HG03108 (cell line): Measurements from ENCODE around the gene SLC22A4.

Experiments used
- ATAC-seq: cut with Tn5 transposase; IDR thresholded peaks from one replicate; pipeline ENCODE4 v1.9.1; 2021; ENCODE audit warnings: moderate library complexity; ENCODE audit not compliant: unreplicated experiment

Gene SLC22A4

DNA sequence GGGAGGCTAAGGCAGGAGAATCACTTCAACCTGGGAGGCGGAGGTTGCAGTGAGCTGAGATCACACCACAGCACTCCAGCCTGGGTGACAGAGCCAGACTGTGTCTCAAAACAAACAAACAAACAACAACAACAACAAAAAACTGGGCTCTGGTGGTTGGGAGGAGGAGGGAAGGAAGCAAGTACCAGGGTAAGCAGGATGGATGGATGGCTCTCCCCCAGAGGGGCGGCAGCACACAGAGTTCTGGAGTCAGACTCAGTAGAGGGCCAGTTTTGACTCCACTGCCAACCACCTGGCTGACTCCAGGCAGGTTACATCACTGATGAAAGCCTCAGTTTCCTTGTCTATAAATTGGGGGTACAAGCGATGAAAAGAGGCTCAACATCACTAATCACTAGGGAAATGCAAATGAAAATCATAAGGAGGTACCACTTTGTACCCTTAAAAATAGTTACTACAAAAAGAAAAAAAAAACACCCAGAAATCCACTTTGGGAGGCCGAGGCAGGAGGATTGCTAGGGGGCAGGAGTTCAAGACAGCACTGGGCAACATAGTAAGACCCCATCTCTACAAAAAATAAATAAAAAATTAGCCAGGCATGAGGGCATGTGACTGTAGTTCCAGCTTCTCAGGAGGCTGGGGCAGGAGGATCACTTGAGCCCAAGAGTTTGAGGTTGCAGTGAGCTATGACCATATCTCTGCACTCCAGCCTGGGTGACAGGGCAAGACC is 3.2 kb downstream of the SLC22A4 start:
- ATAC-seq = no peak

DNA sequence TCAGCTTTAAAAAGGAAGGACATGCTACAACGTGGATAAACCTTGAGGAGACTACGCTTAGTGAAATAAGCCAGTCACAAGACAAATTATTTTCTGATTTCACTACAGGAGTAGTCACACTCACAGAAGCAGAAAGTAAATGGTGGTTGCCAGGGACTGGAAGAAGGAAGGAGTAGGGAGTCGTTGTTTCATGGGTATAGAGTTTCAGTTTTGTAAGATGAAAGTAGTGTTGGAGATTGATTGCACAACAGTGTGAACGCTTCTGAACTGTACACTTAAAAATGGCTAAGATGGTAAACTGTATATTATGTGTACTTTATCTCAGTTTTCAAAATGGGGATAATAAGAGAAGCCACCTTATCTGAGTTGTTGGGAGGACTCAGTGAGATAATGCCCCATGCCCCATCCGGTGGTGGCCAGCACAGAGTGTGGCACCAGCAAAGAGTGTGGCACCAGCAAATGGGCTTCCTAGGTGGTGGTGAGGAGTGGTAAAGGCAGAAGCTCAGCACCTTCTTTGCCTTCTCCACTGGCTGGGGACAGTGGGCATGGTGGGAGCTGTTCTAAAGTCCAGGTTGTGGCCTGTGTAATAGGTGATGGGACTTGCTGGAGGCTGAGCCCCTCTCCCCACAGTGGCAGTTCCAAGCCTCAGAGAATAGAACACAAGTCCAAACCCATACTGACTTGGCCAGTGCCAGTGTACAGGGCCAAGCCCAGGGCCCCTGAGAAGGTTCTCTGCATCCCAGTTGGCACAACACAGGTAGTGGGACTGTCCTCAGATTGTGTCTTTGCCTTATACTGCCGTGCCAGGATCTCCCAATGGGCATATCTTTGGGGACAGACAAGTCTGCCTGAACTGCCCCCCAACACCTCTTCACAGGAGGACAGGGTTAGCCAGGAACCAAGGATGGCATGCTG is 4.4 kb downstream of the SLC22A4 start:
- ATAC-seq = no peak

DNA sequence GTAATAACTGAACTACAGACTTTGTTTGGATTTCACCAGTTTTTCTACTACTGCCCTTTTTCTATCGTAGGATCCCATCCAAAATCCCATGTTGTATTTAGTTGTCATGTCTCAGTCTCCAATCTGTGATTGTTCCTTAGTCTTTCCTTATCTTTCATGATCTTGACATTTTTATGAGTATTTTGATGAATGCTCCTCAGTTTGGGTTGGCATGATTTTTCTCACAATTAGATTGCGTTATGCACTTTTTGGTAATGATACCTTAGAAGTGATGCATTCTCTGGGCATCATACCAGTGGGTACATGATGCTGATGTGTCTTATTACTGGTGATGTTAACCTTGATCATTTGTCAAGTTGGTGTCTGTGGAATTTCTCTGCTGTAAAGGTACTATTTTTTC is 5.7 kb downstream of the SLC22A4 start:
- no peak for ATAC-seq

DNA sequence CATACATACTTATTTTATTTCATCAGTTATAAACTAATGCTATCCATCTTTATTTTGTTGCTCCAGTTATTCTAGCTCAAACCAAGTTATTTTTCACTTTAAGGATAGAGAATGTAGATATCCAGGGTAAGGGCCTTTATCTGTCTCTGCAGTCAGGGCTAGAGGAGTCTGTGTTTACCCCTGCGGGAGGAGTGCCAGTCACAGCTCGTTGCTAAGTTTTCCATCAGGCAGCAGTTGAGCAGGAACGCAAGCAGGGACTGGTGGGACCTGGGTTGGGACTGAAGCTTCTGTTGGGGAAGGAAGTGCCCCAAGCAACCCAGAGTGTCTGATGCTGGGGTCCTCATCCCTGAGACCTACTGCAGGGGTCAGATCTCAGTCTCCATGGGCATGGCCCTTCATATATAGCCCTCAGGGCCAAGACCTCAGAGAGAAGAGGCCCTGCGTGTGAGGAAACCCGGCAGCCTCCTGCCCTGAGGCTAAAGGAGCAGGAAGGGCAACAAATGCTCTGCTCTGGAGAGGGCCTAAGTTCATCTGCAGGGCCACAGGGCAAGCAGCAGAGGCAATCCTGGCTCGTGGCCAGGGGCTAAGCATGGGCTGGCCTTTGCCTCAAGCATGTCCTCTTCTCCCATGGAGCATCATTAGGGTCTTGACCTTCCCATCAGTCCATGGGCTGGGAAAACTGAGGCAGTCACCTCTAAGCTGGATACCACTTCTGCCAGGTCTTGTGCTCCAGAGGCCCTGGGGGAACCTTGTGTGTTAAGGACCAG is 6.6 kb downstream of the SLC22A4 start:
- no peak for ATAC-seq

DNA sequence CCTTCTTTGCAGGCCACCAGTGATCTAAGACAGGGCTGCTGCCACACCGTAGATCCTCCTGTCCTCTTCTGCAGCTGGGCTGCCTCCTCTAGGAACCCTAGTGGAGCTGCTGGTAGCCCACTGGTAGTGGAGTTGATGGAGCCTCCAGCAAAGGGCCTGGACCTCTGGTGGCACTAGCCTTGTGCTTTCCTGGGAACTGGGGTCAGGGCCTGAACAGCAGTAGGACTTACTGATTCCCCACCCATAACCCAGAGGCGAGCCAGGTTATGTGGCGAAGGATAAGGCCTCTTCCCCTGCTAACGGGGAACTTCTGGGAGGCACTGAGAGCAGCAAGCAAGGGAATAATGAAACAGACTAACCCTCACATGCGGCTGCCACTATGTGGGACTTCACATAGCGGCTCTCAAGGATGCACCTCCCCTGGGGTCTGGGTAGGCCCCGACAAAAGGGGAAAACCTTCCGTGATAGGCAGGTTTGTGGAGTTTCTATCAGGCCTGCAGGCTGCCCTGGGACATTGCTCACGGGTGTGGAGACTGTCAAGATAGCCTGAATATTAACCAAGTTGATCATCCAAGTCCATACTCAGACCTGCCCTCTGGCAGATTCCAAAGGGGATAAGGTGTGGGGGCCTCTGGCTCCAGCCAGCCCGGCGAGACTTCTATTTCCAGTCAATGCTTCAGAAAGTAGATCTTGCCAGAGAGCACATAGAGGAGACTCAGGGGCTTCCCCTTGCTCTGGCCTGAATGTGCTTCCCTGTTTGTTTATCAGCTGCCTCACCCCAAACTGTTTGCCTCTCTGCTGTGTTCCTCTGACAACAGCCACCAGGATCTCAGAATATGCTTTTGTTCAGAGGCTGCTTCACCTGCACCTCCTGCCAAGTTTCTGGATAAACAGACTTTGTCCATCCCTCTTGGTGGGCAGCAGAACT is 7.4 kb downstream of the SLC22A4 start:
- no peak for ATAC-seq

DNA sequence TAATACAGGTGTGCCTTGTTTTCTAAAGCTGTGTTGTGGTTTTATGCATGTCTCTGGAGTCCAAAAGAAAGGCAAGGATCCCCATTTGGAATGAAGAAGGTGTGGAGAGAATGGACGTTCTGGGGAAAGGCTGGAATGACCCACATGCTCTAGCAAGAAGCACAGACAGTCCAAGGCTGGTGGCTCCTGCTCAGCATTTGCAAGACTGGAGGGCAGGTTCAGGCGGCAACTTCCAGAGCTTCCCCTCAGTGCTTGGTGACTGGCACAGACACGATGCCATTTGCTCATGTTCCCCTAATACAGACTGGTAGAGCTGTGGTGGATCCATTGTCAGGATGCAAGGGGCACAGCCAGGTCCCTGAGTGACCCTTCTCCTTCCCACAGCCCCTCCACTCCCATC is 8.2 kb downstream of the SLC22A4 start:
- ATAC-seq = no peak

DNA sequence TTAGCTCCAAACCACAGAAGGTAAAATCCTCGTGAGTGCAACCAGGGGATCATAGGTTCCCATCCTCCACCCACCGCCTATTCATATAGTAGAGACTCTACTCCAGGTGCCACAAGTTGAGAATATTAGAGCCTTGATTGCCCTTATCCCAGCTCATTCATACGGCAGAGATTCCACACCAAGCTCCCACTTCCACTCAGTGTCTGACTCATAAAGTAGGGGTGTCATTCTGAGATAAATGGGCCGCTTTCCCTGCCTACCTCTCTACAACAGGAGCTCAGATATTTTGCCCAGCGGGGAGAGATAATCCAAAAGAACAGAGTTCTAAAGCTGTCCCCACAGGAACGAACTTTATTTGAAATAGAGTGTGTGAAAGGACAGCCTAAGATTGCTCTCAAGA is 9.4 kb downstream of the SLC22A4 start:
- ATAC-seq = no peak

DNA sequence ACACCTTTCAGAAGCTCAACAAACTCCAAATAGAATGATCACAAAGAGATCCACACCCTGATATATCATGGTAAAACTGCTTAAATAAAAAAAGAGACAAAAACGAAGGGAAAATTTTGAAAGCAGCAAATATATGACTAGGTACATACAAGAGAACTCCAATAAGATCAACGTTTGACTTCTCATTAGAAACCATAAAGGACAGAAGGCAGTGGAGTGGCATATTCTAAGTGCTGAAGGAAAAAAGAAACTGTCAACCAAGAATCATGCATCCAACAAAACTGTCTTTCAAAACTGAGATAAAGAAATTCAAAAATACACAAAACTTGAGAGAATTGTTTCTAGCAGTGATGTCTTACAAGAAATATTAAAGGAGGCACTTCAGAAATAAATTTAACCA is 11.2 kb downstream of the SLC22A4 start:
- ATAC-seq = no peak

DNA sequence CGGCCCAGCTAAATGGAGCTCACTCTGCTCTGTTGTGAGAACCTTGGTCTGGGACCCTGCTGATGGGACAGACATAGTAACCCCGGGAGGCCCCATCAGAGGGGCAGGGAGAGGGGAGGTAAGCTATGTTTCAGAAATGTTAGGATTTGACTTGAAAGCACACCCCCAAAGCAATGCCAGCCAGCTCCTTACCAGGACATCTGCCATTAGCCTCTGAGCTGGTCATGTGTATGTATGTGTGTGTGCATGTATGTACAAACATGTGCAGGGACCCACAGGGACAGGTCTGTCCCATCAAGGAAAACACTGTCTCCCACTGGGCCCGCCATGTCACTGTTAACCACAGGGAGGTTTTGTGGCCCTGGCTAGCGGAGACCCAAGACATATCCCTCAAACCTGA is 14.5 kb downstream of the SLC22A4 start:
- no peak for ATAC-seq

DNA sequence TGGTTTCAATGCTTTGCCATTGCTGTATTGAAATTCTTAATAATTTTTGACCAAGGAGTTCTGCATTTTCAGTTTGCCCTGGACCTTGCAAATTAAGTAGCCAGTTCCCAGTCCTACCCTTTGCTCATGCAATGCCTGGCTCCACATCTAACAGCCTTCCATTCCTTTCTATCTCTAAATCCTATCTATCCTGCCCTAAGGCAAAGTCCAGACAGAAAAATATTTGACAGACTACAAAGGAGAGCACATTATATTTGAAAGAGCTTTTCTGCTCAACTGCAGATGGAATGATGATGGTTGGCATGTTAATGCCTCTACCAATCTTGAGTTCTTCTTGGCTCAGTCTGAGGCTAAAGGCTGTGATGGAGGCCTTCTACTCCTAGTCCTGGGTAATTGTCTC is 15.5 kb downstream of the SLC22A4 start:
- ATAC-seq = no peak

DNA sequence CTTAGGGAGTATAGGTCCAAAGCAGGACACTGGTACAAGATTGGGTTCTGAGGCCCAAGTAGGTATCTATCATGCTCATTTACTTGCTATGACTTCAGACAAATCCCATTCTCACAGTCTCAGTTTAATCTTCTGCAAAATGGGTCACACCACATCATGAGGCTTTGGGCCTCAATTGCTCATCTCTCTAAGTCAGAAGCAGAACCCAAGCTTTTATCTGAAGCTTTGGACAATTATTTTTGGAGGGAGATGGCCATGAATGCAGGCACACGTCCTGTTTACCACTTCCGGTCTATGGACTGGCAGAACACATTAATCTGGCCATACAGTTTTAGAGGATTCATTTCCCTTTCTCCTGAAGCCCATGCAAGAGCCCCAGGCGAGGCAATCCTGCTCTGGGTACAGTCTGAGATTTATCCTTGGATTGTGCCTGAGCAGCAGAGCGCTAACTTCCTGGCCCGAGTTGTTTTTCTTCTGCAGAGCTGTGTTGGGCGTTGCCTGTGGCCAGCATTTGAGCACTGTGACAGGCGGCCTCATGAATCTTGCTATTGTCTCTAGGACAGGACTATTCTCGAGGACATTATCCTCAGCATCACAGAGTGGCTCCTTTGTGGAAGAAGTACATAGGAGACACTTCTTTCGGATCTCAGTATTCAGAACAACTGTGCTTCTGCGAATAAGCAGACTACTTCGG is 16.1 kb downstream of the SLC22A4 start:
- ATAC-seq = no peak

DNA sequence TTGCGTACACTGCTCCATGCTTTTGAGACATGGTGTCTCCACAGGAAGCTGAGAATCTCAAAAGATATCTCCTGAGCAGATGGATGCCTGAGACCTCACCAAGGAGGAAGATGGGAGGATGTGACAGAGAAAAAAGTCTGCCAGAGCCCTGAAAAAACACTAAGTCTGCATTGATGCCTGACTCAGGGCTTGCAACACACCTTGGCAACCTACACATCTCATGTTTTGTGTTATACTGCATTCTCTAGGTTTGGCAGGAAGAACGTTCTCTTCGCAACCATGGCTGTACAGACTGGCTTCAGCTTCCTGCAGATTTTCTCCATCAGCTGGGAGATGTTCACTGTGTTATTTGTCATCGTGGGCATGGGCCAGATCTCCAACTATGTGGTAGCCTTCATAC is 19.2 kb downstream of the SLC22A4 start:
- no peak for ATAC-seq

DNA sequence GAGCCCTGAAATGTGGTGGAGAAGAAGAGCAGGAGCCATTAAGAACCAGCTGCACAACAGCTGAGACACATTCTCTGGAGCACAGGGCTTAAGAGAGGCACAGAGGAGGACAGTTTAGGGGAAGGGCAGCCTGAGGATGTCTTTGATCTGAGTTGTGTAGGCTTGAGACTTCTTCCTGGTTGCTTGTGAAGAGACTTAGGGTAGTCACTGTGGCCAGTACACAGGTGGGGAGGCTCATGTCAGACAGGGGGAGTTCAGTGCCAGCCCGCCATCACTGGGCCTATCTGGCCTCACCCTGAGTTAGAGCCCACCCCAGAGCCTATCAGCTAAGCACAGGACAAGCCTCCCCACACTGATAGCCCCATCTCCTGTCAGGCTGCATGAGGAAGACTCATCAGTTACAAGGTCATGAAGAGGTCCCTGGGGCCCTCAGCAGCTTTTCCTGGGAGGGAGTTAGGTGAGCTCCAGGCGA is 19.8 kb downstream of the SLC22A4 start:
- ATAC-seq = no peak

DNA sequence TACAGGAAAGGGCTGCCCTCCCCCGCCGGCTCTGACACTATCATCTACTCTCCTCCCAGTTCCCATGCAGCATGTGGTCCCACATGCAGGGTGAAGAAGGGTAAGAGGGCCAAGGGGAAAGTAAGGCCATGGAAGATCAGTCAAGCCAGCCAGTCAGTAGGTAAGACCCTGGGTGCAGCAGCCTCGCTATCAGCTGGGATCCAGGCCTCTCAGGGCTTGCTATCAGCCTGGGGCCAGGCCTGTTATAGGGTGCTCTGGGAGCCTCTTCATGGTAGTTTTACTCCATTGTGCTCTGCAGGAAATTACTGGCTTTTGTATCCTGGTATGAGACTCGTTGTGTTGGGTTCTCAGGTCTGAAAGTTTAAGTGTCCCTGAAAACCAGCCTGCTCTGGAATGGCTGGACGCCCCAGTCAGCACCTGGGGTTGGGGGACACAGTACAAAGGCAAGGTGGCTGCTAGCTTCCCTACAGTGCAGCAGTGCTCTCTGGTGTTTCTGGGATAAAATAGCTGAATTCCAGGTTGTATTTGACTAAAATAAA is 21.4 kb downstream of the SLC22A4 start:
- no peak for ATAC-seq

DNA sequence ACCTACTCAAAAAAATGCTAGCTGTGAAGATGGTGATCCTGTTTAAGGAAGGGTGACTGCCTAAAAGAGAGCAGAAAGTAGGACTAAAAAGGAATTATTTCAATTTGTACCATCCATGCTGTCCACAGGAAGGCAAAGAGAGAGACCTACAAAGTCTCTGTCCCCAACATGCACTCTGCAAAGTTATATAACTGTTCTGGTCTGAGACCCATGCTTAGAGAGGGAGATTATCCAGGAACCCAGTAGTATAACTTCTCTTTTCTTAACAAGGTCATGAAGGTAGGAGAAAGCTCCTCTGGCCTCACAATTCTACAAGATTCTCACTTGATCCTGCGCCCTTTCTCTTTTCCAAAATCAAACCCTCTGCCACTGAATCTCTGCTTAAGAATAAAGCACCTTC is 25.8 kb downstream of the SLC22A4 start:
- no peak for ATAC-seq

DNA sequence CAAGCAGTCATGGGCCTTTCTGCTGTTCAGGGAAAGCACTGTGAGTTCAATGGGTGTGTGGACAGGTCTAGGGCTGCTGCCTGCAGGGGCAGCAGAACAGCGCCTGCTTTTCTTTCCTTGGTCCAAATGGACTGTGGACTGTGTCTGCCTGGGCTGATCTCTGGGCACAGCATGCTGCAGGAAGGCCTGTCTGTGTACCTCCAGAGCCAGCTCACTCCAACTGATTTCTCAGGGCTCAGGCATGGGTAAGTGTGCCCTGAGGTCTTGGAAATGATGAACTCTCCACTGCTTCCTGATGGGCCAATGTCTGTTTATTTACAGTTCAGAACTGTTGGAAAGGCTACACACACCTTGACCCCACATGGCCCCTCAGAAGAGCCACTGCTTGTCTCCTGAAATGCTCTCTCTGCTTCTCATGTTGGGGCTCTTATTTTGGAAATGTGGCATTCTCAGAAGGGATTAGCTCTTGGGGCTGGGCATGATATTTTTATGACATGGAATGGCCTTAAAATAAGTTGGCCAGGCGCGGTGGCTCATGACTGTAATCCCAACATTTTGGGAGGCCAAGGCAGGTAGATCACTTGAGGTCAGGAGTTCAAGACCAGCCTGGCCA is 27.0 kb downstream of the SLC22A4 start:
- ATAC-seq = no peak

DNA sequence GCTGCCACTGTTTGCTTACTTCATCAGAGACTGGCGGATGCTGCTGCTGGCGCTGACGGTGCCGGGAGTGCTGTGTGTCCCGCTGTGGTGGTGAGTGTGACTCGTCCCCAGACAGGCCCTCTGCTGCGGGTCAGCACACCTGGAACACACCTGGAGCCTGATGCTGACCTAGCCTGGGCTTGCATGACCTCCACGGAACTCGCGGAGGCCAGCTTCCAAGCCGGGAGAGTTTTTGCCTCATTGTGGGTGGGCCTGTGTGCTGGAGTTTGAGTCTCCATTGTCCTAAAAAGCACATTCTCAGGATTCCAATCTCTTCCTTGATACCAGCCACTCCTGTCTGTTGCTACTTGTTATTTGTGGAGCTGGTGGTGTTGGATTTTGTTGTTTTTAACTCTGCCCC is 28.1 kb downstream of the SLC22A4 start:
- ATAC-seq = no peak

DNA sequence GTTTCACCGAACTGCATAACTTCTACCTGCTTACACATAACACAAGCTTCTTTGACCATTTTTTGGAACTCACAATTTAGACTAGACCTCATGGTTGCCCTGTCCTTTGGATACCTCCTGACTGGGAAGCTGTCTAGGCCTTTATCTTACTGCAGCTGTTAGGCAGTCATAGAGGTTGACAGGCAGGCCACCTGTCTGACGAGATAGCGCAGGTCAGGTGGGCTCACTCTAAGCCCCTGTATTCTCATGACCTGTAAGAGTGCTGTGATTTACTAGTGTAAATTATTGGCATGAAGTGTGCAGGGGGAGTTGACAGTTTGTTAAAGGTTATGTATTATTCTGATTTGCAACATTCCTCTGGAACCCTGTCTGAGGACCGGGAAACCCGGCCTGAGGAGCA is 29.0 kb downstream of the SLC22A4 start:
- no peak for ATAC-seq

DNA sequence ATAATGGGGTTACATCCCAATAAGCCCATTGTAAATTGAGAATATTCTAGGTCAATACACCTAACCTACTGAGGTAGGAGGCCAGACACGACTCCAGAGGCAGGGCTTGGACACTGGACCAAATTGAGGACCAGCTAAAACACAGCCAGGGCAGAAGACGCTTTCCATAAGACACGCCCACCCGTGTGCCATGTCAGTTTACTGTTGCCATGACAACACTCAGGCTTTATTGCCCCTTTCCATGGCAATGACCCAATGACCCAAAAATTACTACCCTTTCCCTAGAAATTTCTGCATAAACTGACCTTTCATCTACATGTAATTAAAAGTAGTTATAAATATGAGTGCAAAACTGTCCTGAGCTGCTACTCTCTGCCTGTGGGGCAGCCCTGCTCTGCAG is 31.5 kb downstream of the SLC22A4 start:
- ATAC-seq = no peak
